KMS-11 (cell line): ENCODE results near the gene ACTA2.

Experiments used
- H2AFZ ChIP-seq: fragments of 200-600 bp; sonication (generic); 2 replicates; pipeline ENCODE4 v1.6.1; 2016; ENCODE audit warnings: antibody characterized with exemption, mixed run types, low read depth
- H3K27ac ChIP-seq: fragments of 200-600 bp; sonication (generic); 2 replicates; pipeline ENCODE4 v1.6.1; 2016; ENCODE audit warnings: mild to moderate bottlenecking, mixed run types
- H3K27me3 ChIP-seq: fragments of 200-600 bp; sonication (generic); 2 replicates; pipeline ENCODE4 v1.6.1; 2017; ENCODE audit warnings: mild to moderate bottlenecking, low read depth, mixed run types, moderate library complexity; ENCODE audit not compliant: insufficient read depth
- H3K36me3 ChIP-seq: fragments of 200-600 bp; sonication (generic); 2 replicates; pipeline ENCODE4 v1.6.1; 2017; ENCODE audit warnings: mild to moderate bottlenecking, mixed run types; ENCODE audit not compliant: insufficient read depth
- H3K4me1 ChIP-seq: fragments of 200-600 bp; sonication (generic); 2 replicates; pipeline ENCODE4 v1.6.1; 2016; ENCODE audit warnings: mild to moderate bottlenecking, low read depth, mixed run types; ENCODE audit not compliant: poor library complexity, severe bottlenecking
- H3K4me2 ChIP-seq: fragments of 200-600 bp; sonication (generic); 2 replicates; pipeline ENCODE4 v1.7.0; 2016; ENCODE audit warnings: mild to moderate bottlenecking, mixed run types
- H3K4me3 ChIP-seq: fragments of 200-600 bp; sonication (generic); IDR thresholded peaks from 2 replicates; pipeline ENCODE4 v1.6.1; 2017; ENCODE audit warnings: low read depth, low read length, mixed read lengths; ENCODE audit not compliant: insufficient read depth
- H3K79me2 ChIP-seq: fragments of 200-600 bp; sonication (generic); 2 replicates; pipeline ENCODE4 v1.6.1; 2016; ENCODE audit warnings: low read depth, mixed run types; ENCODE audit not compliant: insufficient read depth
- H3K9ac ChIP-seq: fragments of 200-600 bp; sonication (generic); 2 replicates; pipeline ENCODE4 v1.6.1; 2016; ENCODE audit warnings: mild to moderate bottlenecking, mixed run types
- H4K20me1 ChIP-seq: fragments of 200-600 bp; sonication (generic); 2 replicates; pipeline ENCODE4 v1.6.1; 2016; ENCODE audit warnings: mild to moderate bottlenecking, mixed run types; ENCODE audit not compliant: insufficient read depth
- CTCF ChIP-seq: fragments of 200-600 bp; sonication (generic); conservative IDR thresholded peaks from 2 replicates; pipeline ENCODE4 v1.6.1; 2017; ENCODE audit warnings: low read depth, mild to moderate bottlenecking, antibody characterized with exemption, low read length, moderate library complexity, mixed read lengths

ACTA2 gene

GRCh38 chr10:88989423-88989822, 36.9 kb upstream of the ACTA2 start:
- Histone ChIP-seq H3K4me2 (peak overlapping the region; percentile 89), H3K9ac (peak overlapping the region; percentile 98; the same call in 1 of the 2 replicates), H3K4me1 (peaks cover 52% of the 10 kb centered on the region), H3K79me2 (peaks cover 41% of the 10 kb centered on the region), H4K20me1 (no peaks in the 10 kb centered on the region), H3K4me3 (no peak overlapping the region), H3K27ac (peak overlapping the region; percentile 94), H2AFZ (peak overlapping the region; percentile 68; the same call in 1 of the 2 replicates), H3K27me3 (no peaks in the 10 kb centered on the region), H3K36me3 (no peaks in the 10 kb centered on the region)
- TF ChIP-seq CTCF = no peak

DNA sequence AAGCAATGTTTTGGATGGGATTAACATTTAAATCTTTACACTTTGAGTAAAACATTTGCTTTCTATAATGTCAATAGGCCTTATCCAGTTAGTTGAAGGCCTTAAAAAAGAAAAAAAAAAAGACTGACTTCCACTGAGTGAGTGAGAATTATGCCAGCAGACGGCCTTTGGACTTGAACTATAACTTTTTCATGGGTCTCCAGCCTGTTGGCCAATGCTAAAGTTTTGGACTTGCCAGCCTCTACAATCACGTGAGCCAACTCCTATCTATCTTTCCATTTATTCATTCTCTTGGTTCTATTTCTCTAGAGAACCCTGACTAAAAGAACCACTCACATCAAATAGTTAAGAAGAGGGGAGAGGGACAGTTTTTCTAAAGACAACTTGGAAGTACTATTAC, 35.3 kb upstream of the ACTA2 start:
- Histone ChIP-seq H3K27ac (peak overlapping the region; percentile 52; the same call in 1 of the 2 replicates), H3K4me3 (no peak overlapping the region)

DNA sequence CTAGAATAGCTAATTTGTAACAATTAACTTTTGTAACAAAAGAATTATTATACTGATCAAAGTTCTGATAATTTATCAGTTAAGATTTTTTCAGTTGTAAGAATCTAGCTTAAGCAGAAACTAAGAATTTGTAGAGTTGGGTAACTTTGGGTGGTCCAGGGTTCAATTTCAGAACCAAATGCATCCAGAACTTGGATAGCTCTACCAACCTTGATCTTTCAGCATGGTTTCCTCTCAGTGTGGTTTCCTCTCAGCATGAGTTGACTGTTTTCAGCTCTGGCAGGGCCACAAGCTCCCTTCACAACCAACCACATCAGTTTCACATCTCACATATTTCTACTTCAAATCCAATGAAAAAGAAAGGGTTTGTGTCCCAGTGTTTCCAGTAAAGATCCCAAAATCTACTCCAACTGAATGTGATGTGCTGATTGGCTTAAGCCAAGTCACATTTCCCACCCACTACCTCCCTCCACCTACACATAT, 34.7 kb upstream of the ACTA2 start:
- Histone ChIP-seq H3K27ac (peak overlapping the region; percentile 52), H3K4me3 (no peak overlapping the region), H3K9ac (peak overlapping the region; percentile 6; the same call in 1 of the 2 replicates), H3K27me3 (no peaks in the 10 kb centered on the region), H3K36me3 (no peaks in the 10 kb centered on the region), H4K20me1 (no peaks in the 10 kb centered on the region), H3K4me2 (peak overlapping the region; percentile 80), H3K4me1 (peaks cover 42% of the 10 kb centered on the region), H2AFZ (no peak overlapping the region), H3K79me2 (peaks cover 20% of the 10 kb centered on the region)
- TF ChIP-seq CTCF = peak; percentile 10; the same call in 1 of the 2 replicates

More for the DNA sequence above, 35.3 kb upstream of the ACTA2 start:
- Histone ChIP-seq H3K36me3 (no peaks in the 10 kb centered on the region), H3K79me2 (peaks cover 25% of the 10 kb centered on the region), H4K20me1 (no peaks in the 10 kb centered on the region), H3K27me3 (no peaks in the 10 kb centered on the region), H3K9ac (no peak overlapping the region), H3K4me2 (peak overlapping the region; percentile 80), H3K4me1 (peaks cover 42% of the 10 kb centered on the region), H2AFZ (no peak overlapping the region)
- no peak for TF ChIP-seq CTCF

DNA sequence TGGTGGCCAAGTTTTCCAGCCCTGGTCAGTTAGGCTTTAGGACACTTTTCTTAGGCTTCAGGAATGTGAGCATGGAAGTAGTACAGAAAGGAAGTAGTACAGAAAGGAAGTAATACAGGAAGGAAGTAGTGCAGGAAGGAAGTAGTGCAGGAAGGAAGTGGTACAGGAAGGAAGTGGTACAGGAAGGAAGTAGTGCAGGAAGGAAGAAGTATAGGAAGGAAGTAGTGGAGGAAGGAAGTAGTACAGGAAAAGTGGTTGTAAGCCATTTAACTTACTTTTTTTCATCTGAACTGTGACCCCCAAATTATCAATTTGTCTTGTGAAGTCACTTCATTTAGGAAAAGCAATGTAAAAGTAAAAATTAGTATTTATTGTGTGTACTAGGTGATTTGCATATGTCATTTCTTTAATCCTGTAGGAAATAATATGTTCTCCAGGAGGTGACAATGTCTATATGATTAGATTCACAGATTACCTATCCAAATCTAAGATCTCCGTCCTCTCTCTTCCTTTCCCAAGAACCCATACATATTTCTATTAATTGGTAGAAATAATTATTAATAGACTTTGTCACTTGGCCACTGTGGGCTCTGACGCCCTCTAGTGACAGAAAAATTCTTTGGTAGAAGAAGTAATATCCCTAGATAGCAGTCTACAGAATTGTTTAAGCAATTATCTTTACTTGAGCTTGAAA, 34.1 kb upstream of the ACTA2 start:
- H3K4me3 ChIP-seq = no peak overlapping the region
- peak overlapping the region; percentile 52 for H3K27ac ChIP-seq
- H3K36me3 ChIP-seq = no peaks in the 10 kb centered on the region
- no peak overlapping the region for H2AFZ ChIP-seq
- peaks cover 14% of the 10 kb centered on the region; the same call in 1 of the 2 replicates for H3K79me2 ChIP-seq
- no peaks in the 10 kb centered on the region for H4K20me1 ChIP-seq
- TF ChIP-seq CTCF = peak; percentile 78
- peak overlapping the region; percentile 6; the same call in 1 of the 2 replicates for H3K9ac ChIP-seq
- H3K4me1 ChIP-seq = peaks cover 42% of the 10 kb centered on the region
- no peaks in the 10 kb centered on the region for H3K27me3 ChIP-seq
- H3K4me2 ChIP-seq = peak overlapping the region; percentile 80
